ENCODE results near the gene PAK2. TPM values are rescaled to one million over a fixed set of nuclear protein-coding genes. Genes with fewer than 3 reads are reported as not detected.

PAK2 gene
- total and polyA plus RNA-seq, 7 donors = 17.3 to 79.4 (median 44.3) TPM

DNA sequence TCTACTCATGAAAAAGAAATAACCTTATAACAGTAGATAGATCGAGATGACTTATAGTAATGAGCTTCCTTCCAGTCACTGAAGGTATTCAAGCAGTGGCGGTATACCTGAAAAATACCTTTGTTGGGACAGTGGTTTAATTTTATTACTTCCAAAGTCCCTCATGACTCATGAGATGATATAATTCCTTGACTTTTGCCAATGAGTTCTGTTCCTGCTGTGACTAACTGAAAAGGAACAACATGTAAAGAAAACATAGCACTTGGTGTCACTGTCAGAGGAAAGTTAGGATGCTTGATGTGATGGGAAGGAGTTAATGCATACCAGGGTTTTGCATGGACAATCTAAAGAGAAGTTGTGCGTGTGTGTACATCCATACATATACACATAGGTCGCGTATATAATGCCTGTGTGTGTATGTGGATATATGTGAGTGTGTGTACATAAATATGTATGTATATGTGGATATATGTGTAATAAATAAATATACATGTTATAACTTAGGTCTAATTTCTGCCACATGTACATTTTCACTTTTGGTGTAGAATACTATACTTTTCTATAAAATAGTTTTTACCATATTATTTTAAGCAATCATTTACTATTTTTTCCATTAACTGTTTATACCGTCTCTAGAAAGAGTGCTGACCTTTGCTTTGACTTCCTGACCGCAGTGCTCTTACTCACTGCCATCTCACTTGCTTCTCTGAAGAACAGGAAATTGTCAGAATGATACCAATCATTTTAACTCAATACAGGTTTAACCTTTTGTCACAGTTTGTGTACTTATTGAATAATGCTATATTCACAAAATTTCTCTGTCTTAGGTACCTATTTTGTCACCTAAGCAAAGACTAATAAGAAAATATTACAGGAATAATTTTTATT, 12.6 kb upstream of the PAK2 start:
- DNase-seq (no peak), ATAC-seq (no peak)
- 72 to 90% (median 89%) methylated on average over 7 of the region's 7 CpGs for WGBS, 3 donors
- Histone ChIP-seq H3K4me1 (no peaks in the 10 kb centered on the region), H3K9me3 (no peaks in the 10 kb centered on the region), H3K27me3 (ENCODE audit: insufficient read depth in 3 of 3, low read length in 2 of 3) (no peaks in the 10 kb centered on the region), H3K36me3 (ENCODE audit: insufficient read depth in 1 of 2, low read depth in 1 of 2) (peaks cover 4 to 52% of the 10 kb centered on the region in 2 donors), H3K27ac (no peak overlapping the region), H3K4me3 (no peak overlapping the region)
- intact Hi-C loops (cut with DNase I) = no loop called here
- TF ChIP-seq CTCF (IDR thresholded peaks at IDR 0.05) = no peak

DNA sequence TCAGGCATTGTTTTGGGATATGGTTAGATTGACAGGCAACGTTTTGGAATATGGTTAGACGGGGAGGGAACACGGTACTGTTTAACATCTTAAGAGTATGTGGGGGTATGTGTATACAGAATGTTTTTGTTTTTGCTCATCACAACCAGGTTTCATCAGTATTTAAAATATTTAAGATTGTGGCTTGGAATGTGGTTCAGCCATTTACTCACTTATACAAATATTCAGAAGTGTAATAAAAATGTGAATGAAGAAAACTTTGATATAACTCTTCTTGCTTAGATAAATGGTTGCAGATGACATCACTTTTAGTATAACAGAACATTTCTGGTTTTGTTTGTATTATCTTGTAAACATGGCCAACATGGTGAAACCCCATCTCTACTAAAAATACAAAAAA, 3.9 kb upstream of the PAK2 start:
- intact Hi-C loops (cut with DNase I) = no loop called here
- WGBS, 3 donors = 91 to 95% (median 95%) methylated on average over 3 of the region's 3 CpGs
- no peak overlapping the region for H3K4me3 ChIP-seq
- H3K36me3 ChIP-seq (ENCODE audit: insufficient read depth in 1 of 2, low read depth in 1 of 2) = peaks cover 4 to 32% of the 10 kb centered on the region in 2 donors
- no peak for ATAC-seq
- no peak for TF ChIP-seq CTCF (IDR thresholded peaks at IDR 0.05)
- no peak overlapping the region for H3K27ac ChIP-seq
- no peak for DNase-seq
- H3K4me1 ChIP-seq = peaks cover 4% of the 10 kb centered on the region
- no peaks in the 10 kb centered on the region for H3K9me3 ChIP-seq
- H3K27me3 ChIP-seq (ENCODE audit: insufficient read depth in 3 of 3, low read length in 2 of 3) = no peaks in the 10 kb centered on the region

DNA sequence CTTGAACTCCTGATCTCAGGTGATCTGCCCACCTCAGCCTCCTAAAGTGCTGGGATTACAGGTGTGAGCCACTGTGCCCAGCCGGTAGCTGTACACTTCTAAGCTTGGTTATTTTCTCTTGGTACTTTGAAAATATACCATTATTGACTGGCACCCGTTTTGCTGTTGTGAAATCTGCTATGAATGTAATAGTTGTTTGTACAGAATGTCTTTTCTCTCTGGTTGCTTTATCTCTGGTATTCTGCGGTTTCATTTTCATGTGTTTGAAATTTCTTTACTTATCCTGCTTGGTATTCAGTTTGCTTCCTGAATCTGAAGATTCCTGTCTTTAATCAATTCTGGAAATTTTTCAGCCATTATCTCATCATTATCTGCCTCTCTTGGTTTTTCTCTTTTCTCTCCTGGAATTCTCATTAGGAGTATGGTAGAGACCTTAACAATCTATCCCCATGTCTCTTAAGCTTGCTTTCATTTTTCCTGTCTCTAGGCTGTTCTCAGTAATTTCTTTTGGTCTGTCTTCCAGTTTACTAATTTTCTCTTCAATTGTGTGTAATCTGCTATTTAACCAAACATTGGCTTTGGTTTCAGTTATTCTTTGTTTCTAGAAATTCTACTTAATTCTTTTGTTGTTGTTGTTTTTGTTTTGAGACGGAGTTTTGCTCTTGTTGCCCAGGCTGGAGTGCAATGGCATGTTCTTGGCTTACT, 2.8 kb upstream of the PAK2 start:
- 96 to 99% (median 97%) methylated on average over 4 of the region's 4 CpGs for WGBS, 3 donors
- intact Hi-C loops (cut with DNase I) = no loop called here

DNA sequence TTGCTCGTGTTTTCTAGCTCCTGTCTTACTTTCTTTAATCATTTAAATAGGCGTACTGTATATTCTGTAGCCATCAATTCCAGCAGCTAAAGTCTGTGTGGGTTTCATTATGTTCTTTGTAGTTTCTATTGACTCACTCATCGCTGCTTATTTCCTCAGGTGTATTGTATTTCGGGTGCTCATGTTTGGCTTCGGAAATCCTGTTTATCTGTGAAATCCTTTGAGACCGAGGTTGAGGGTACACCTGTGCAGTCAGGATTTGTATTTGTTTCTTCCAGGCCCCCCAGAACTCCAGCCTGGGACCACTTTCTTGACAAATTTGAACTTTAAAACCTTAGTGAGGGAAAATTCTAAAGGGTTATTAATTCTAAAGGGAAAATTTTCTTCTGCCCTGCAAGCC, 2.0 kb upstream of the PAK2 start:
- Histone ChIP-seq H3K4me3 (no peak overlapping the region), H3K36me3 (ENCODE audit: insufficient read depth in 1 of 2, low read depth in 1 of 2) (peaks cover 0 to 23% of the 10 kb centered on the region in 2 donors), H3K27ac (no peak overlapping the region), H3K9me3 (no peaks in the 10 kb centered on the region), H3K4me1 (peaks cover 20% of the 10 kb centered on the region), H3K27me3 (ENCODE audit: insufficient read depth in 3 of 3, low read length in 2 of 3) (no peaks in the 10 kb centered on the region)
- WGBS, 3 donors = 78 to 86% (median 84%) methylated on average over 6 of the region's 6 CpGs
- ATAC-seq (no peak), DNase-seq (no peak)
- intact Hi-C loops (cut with DNase I) = no loop called here
- TF ChIP-seq CTCF (IDR thresholded peaks at IDR 0.05) = no peak

More for the DNA sequence above, 2.8 kb upstream of the PAK2 start:
- Histone ChIP-seq H3K27me3 (ENCODE audit: insufficient read depth in 3 of 3, low read length in 2 of 3) (no peaks in the 10 kb centered on the region), H3K9me3 (no peaks in the 10 kb centered on the region), H3K36me3 (ENCODE audit: insufficient read depth in 1 of 2, low read depth in 1 of 2) (peaks cover 0 to 26% of the 10 kb centered on the region in 2 donors), H3K4me1 (peaks cover 11% of the 10 kb centered on the region), H3K27ac (no peak overlapping the region), H3K4me3 (no peak overlapping the region)
- no peak for ATAC-seq
- no peak for DNase-seq
- no peak for TF ChIP-seq CTCF (IDR thresholded peaks at IDR 0.05)
